Tibial nerve (tissue), 4 donors: ENCODE measurements around the gene GPR35.

Source experiments
- CTCF ChIP-seq, 5 experiments: fragments of 200-600 bp in 3 of 5; fragments of 450-650 bp in 2 of 5; sonication (generic) in 3 of 5; IDR thresholded peaks; one replicate each; pipeline ENCODE4 v1.5.1; 2016 to 2019; ENCODE audit warnings: antibody characterized with exemption in 5 of 5, mild to moderate bottlenecking in 3 of 5, moderate library complexity in 2 of 5
- EP300 ChIP-seq, 2 donors: sonication (generic); formaldehyde crosslinking; IDR thresholded peaks; one replicate each; pipeline ENCODE4 v1.6.1; 2017; ENCODE audit warnings: antibody characterized with exemption in 2 of 2, mild to moderate bottlenecking in 1 of 2

GRCh38 chr2:240639566-240639965, 14.3 kb downstream of the GPR35 start:
- TF ChIP-seq CTCF (IDR thresholded peaks at IDR 0.05) = no peak
- TF ChIP-seq EP300 (IDR thresholded peaks at IDR 0.05) = no peak
